Measurements from ENCODE around the gene PSMB11.

The PSMB11 gene

DNA sequence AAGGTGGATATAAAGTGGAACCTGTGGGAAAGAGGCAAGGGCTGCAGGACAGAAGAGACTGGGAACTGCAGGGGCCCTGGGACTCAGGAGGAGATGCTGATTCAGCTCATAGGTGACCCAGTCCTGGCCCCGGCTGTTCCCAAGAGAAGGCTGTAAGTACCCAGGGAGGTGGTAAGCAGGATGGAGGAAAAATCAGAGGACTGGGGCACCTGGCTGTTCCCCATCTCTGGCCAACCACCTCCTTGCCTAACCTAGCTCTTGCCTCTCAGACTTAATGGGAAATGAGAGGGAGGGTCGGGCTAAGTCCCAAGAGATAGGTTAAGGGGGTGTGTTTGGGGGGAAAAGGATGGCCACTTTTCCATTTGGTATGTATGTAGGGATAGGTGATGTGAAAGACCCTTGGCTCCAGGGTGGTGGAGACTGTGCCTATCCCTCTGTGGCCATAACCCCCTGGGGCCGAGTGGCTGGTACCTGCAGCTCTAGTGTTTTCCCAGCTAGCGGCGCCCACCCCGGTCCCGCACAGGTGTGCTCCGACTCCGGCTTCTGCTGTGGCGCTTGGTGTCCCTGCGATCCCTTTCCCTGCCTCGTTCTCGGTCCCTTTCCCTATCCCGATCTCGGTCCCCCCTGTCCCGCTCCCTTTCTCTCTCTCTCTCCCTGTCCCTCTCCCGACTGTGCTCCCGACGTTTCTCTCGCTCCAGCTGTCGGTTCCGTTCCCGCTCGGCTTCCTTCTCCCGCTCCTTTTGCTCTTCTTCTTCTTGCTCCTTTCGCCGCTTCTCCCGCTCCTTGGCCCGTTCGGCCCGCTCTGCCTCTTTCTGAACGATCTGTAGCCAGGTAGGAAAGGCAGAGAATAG, 16.9 kb downstream of the PSMB11 start:
- no peak for DNase-seq (ENCODE audit: low spot score)

- DNase-seq (ENCODE audit: low spot score) = no peak
Measured at GRCh38 chr14:23060536-23061260, 18.7 kb downstream of the PSMB11 start.

DNA sequence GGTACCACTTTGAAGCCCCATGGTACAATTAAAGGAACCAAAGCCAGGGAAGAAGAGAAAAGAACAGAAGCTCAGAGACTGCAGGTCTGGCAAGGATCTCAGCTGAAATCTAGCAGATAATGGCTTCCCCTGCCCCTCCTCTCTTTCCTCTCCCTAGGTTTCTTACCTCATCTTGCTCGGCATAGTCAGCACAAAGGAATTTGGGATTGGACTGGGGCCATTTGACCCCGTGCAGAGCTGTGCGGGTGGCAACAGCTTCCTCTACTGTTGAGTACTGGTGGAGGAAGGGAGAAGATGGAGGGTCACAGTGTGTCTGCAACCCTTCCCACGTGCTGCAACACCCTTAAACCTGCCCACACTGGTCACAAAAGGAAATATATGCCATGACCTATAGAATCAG, 20.0 kb downstream of the PSMB11 start:
- DNase-seq (ENCODE audit: low spot score) = no peak

- DNase-seq (ENCODE audit: low spot score) = no peak
Measured at GRCh38 chr14:23063601-23064000, 21.6 kb downstream of the PSMB11 start.

GRCh38 chr14:23066368-23066767, 24.4 kb downstream of the PSMB11 start:
- no peak for DNase-seq (ENCODE audit: low spot score)

- DNase-seq (ENCODE audit: low spot score) = no peak
Measured at GRCh38 chr14:23066855-23067744, 25.1 kb downstream of the PSMB11 start.

DNA sequence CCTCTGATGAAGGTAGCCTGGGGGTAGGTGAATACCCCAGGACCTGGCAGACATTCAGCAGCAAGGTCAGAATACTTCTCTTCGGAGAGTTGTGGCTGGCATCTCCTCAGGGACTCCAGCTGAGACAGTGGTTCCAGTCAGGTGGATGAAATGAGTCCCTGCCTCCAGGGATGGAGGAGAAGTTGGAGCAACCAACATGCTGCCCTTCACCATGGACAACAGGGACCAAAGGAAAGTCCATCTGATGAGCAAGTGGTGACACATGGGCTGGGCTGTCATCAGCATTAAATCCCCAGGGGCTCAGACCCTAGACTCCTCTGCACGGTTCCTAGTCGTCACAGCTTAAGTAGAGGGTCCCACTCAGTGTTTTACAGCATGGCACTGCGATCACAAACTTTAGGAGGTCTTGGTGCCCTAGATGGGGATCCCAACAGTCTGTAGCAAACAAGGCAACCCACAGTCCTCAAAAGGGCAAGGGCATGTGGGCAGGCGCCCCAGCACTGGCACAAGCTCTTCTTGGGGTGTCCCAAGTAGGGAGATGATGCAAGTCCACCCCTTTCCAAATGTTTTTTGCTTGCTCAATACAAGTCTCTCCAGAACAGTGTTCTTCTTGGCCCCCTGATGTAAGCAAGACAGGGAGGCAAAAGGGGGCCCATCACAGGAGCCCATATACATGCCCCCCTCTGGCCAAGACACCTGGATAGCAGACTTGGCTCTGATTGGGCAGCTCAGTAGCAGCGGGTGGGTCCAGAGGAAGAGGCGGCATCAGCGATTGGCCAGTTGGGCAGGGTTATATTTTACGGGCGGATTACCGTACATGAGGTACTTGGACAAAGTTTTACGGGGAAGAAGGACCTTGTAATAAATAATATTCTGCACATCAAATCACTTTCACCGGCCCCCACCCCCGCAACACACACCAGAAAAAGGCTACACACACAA, 26.1 kb downstream of the PSMB11 start:
- no peak for DNase-seq (ENCODE audit: low spot score)

- DNase-seq (ENCODE audit: low spot score) = peak; percentile 86
Measured at GRCh38 chr14:23068789-23069412, 26.9 kb downstream of the PSMB11 start.

GRCh38 chr14:23069413-23069806, 27.4 kb downstream of the PSMB11 start:
- no peak for DNase-seq (ENCODE audit: low spot score)

DNA sequence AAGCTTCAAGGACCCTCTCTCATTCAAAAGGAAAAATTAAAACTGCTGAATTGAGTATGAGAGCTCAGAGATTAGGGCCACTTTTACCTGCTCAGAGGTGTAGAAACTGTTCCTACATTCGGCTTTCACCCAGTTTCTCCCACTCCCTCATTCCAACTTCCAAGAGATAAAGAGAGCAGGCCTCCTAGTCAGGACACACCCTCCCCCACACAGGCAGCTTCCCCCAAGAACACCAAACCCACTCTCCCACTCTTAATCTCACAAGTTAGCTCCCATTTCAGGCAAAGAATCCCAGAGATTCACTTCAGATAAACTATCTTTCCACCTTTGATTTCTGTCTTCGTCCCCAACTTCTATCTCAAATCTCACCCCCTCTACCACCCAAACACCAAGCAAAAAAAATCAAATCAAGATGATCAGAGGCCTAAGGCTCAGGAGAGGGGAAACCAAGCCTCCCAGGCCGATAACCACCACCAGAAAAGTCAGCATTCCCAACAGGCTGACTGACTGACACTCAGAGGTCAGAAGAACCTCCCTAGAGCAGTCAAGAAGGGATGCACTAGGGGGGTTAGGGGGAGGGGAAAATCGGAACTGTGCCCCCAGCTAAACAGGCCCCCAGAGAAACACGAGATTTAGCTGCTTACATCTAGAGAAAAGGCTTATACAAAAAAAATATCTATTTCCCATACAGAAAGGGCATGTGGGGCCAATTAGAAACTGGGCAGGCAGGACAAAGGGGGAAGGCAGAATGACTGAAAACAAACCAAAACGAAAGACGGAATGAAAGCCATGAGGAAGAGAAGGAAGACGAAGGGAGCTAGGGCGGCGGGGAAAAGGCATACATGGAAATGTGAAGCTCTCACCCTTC, 28.5 kb downstream of the PSMB11 start:
- no peak for DNase-seq (ENCODE audit: low spot score)

GRCh38 chr14:23071244-23071920, 29.4 kb downstream of the PSMB11 start:
- DNase-seq (ENCODE audit: low spot score) = peak; percentile 92

GRCh38 chr14:23071921-23072539, 30.0 kb downstream of the PSMB11 start:
- no peak for DNase-seq (ENCODE audit: low spot score)

GRCh38 chr14:23074906-23075305, 32.9 kb downstream of the PSMB11 start:
- no peak for DNase-seq (ENCODE audit: low spot score)

DNA sequence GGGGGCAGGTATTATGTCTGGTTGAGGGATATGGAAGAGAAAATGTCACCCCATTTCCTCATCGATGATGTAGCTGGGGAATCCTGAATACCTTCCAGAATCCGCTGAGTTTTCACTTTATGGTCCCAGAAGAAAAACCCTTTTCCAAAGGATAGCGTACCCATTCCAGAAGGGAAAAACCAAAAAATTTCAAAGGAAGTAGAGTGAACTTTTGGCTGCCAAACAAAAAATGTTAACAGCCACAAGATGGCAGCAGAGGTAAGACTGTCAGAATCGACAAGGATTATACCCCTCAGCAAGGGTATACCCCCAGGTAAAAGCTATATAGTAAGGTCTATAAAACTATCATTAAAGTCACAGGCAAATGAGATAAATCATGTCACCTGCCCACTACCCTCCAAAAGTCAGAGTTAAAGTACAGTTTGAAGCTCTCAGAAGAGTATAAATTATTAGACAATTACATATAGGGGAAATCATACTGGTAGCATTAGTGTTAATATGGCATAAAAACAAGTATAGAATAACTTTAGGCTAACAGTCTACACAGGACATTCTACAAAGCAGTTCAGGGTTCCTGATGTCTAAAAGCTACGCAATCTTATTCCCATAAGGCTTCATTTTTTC, 34.9 kb downstream of the PSMB11 start:
- DNase-seq (ENCODE audit: low spot score) = no peak

- no peak for DNase-seq (ENCODE audit: low spot score)
Measured at GRCh38 chr14:23077962-23078361, 36.0 kb downstream of the PSMB11 start.

DNA sequence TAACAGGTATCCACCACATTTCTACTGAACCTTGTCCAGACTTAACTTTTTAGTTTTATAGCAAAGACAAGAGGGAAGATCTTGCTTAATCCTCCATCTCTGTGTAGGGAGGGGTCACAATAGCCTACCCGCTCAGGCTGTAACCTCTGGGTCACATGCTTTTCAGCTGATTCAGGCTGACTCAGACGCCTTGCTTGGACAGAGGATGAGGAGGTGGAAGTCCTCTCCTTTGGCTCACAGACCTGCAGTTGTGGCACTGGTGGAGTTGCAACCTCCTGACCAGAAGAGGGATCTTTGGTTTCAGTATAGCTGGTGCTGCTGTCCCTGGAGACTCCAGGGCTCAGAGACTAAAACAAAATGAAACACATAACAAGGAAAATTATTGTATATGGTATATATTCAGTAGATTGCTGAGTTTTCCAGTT, 36.7 kb downstream of the PSMB11 start:
- no peak for DNase-seq (ENCODE audit: low spot score)

- DNase-seq (ENCODE audit: low spot score) = no peak
Measured at GRCh38 chr14:23079716-23080115, 37.7 kb downstream of the PSMB11 start.

GRCh38 chr14:23080474-23080873, 38.5 kb downstream of the PSMB11 start:
- DNase-seq (ENCODE audit: low spot score) = no peak
